Hepatocyte (in vitro differentiated cells): ENCODE data around the gene AQR. TPM values are rescaled to one million over a fixed set of nuclear protein-coding genes. Genes with fewer than 3 reads are reported as not detected.

Experiments used
- DNase-seq: peaks from one replicate; pipeline ENCODE4 v3.0.0-alpha.2; 2016; ENCODE audit warnings: low spot score
- H2AFZ ChIP-seq: fragments of 200-600 bp; sonication (generic); 2 replicates; pipeline ENCODE4 v1.6.0; 2016; ENCODE audit warnings: antibody characterized with exemption, mild to moderate bottlenecking
- H3K27ac ChIP-seq: fragments of 200-600 bp; sonication (generic); 2 replicates; pipeline ENCODE4 v1.5.1; 2016; ENCODE audit warnings: mild to moderate bottlenecking
- H3K27me3 ChIP-seq: fragments of 200-600 bp; sonication (generic); 2 replicates; pipeline ENCODE4 v1.6.1; 2016
- H3K36me3 ChIP-seq: fragments of 200-600 bp; sonication (generic); replicated peaks from 2 replicates; pipeline ENCODE4 v1.5.1; 2016; ENCODE audit warnings: low read depth; ENCODE audit not compliant: insufficient read depth
- H3K4me1 ChIP-seq: fragments of 200-600 bp; sonication (generic); 2 replicates; pipeline ENCODE4 v1.5.1; 2016; ENCODE audit warnings: mild to moderate bottlenecking, moderate library complexity; ENCODE audit not compliant: insufficient read depth
- H3K4me2 ChIP-seq: fragments of 200-600 bp; sonication (generic); 2 replicates; pipeline ENCODE4 v1.6.0; 2016
- H3K4me3 ChIP-seq: fragments of 200-600 bp; sonication (generic); 2 replicates; pipeline ENCODE4 v1.5.1; 2016; ENCODE audit warnings: mild to moderate bottlenecking
- H3K79me2 ChIP-seq: fragments of 200-600 bp; sonication (generic); 2 replicates; pipeline ENCODE4 v1.6.0; 2017; ENCODE audit warnings: mild to moderate bottlenecking
- H3K9me2 ChIP-seq: fragments of 200-600 bp; sonication (generic); replicated peaks from 2 replicates; pipeline ENCODE4 v1.6.0; 2017; ENCODE audit warnings: mild to moderate bottlenecking; ENCODE audit not compliant: insufficient read depth
- H3K9me3 ChIP-seq: fragments of 200-600 bp; sonication (generic); 2 replicates; pipeline ENCODE4 v1.5.1; 2016; ENCODE audit warnings: low read depth, mild to moderate bottlenecking
- H4K20me1 ChIP-seq: fragments of 200-600 bp; sonication (generic); 2 replicates; pipeline ENCODE4 v1.6.0; 2016; ENCODE audit warnings: mild to moderate bottlenecking; ENCODE audit not compliant: insufficient read depth, poor library complexity, severe bottlenecking
- EZH2 ChIP-seq: fragments of 200-600 bp; sonication (generic); IDR thresholded peaks from 2 replicates; pipeline ENCODE4 v1.6.1; 2016; ENCODE audit warnings: antibody characterized with exemption, mild to moderate bottlenecking, borderline replicate concordance
- EZH2phosphoT487 ChIP-seq: fragments of 200-600 bp; sonication (generic); IDR thresholded peaks from one replicate; pipeline ENCODE4 v1.6.1; 2018; ENCODE audit warnings: antibody characterized with exemption, mild to moderate bottlenecking, low read depth, moderate library complexity; ENCODE audit not compliant: unreplicated experiment, severe bottlenecking
- WGBS: methylation state at CpG from one replicate; pipeline ENCODE4 v1.1.6; 2016; ENCODE audit warnings: low lambda C conversion rate; ENCODE audit errors: missing lambda C conversion rate; 5-methylcytosine and 5-hydroxymethylcytosine counted together
- polyA plus RNA-seq: library from polyadenylated mRNA; unstranded; fragments of >200 nt; fragmentation: Nextera tagmentation; extraction: Ambion mirVana; gene quantifications from 2 replicates; pipeline ENCODE4 v1.2.1, GENCODE V29; 2016
- total RNA-seq: library from RNA; depleted of rRNA; stranded (reverse); fragments of >200 nt; gene quantifications from 2 replicates; pipeline ENCODE4 v1.2.3, GENCODE V29; 2014
- TF ChIP-seq, protein P1 (sequence below): fragments of 200-600 bp; sonication (generic); IDR thresholded peaks from 2 replicates; pipeline ENCODE4 v1.5.1; 2016; ENCODE audit warnings: antibody characterized with exemption, mild to moderate bottlenecking; ENCODE audit not compliant: poor library complexity

AQR gene
- total and polyA plus RNA-seq, 2 experiments from 2014 or later = 15.3 to 39.8 TPM

DNA sequence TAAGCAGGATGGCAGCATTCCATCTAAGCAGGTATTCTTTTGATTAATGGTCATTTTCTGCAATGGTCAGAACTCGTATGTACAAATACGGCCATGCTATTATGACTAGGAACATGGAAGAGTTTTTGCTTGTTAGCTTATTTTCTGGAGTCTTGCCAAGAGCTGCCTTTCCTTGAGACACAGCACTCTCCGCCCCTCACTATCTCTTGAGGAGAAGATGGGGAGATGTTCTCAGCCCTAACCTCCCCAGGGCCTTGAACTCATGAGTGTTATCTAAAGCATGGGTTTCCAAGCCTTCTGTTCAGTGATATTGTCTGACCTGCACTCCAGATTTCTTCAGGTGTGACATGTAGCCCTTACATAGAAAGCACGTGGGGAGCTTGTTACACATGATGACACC, 108.3 kb downstream of the AQR start:
- Histone ChIP-seq H3K4me2 (no peak overlapping the region), H3K9me2 (no peaks in the 10 kb centered on the region), H3K36me3 (peaks cover 6% of the 10 kb centered on the region), H3K9me3 (no peaks in the 10 kb centered on the region), H3K4me1 (no peaks in the 10 kb centered on the region), H3K27me3 (no peaks in the 10 kb centered on the region), H2AFZ (no peak overlapping the region), H4K20me1 (no peaks in the 10 kb centered on the region), H3K4me3 (no peak overlapping the region), H3K79me2 (no peaks in the 10 kb centered on the region), H3K27ac (no peak overlapping the region)
- TF ChIP-seq EZH2 (no peak), EZH2phosphoT487 (no peak)
- TF ChIP-seq, protein P1, sequence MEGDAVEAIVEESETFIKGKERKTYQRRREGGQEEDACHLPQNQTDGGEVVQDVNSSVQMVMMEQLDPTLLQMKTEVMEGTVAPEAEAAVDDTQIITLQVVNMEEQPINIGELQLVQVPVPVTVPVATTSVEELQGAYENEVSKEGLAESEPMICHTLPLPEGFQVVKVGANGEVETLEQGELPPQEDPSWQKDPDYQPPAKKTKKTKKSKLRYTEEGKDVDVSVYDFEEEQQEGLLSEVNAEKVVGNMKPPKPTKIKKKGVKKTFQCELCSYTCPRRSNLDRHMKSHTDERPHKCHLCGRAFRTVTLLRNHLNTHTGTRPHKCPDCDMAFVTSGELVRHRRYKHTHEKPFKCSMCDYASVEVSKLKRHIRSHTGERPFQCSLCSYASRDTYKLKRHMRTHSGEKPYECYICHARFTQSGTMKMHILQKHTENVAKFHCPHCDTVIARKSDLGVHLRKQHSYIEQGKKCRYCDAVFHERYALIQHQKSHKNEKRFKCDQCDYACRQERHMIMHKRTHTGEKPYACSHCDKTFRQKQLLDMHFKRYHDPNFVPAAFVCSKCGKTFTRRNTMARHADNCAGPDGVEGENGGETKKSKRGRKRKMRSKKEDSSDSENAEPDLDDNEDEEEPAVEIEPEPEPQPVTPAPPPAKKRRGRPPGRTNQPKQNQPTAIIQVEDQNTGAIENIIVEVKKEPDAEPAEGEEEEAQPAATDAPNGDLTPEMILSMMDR = no peak
- WGBS = 94% methylated on average over 4 of the region's 4 CpGs
- no peak for DNase-seq

DNA sequence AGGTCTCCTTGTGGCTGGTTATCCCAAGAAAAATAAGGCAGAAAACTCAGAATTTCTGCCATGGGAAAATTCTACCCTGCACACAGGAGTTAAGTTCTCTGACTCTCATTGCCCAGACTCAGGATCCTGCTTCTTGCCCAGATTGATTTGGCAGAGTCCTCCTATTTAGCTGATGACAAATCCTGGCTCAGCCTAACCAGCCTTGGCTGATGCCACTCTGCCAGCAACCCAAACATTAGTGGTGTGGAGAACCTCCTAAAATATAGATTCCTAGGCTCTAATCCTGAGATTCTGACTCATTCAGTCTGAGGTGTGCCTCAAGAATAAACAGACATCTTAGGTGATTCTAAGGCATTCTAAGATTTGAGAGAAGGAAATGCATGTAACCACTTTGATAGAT, 113.6 kb downstream of the AQR start:
- Histone ChIP-seq H3K36me3 (no peaks in the 10 kb centered on the region), H4K20me1 (no peaks in the 10 kb centered on the region), H3K79me2 (no peaks in the 10 kb centered on the region), H3K4me3 (no peak overlapping the region), H2AFZ (no peak overlapping the region), H3K4me2 (no peak overlapping the region), H3K27me3 (no peaks in the 10 kb centered on the region), H3K4me1 (no peaks in the 10 kb centered on the region), H3K27ac (no peak overlapping the region), H3K9me3 (no peaks in the 10 kb centered on the region), H3K9me2 (no peaks in the 10 kb centered on the region)
- no peak for DNase-seq
- no peak for TF ChIP-seq EZH2phosphoT487
- no peak for TF ChIP-seq EZH2
- TF ChIP-seq, protein P1 = no peak

DNA sequence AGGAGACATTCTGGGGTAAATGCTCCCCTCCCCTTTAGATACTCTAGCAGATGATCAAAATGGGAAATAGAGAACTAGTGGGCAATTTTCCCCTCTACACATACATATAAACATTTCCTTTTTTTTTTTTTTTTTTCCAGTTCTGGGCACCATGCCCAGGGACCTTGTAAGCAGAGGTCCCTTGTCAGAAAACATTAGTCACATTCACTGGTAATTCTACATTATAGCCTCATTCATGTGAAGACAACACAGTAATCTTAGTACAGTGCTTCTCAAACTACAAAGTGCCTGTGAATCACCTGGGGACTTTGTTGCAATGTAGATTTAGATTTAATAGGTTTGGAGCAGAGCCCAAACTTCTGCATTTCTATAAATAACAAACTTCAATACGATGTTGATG, 114.1 kb downstream of the AQR start:
- no peaks in the 10 kb centered on the region for H3K36me3 ChIP-seq
- no peak overlapping the region for H3K27ac ChIP-seq
- H3K79me2 ChIP-seq = no peaks in the 10 kb centered on the region
- DNase-seq = no peak
- no peaks in the 10 kb centered on the region for H3K9me3 ChIP-seq
- no peak overlapping the region for H3K4me3 ChIP-seq
- WGBS = 59% methylated on average over 1 of the region's 1 CpG
- H3K4me2 ChIP-seq = no peak overlapping the region
- no peaks in the 10 kb centered on the region for H3K9me2 ChIP-seq
- no peaks in the 10 kb centered on the region for H4K20me1 ChIP-seq
- no peaks in the 10 kb centered on the region for H3K27me3 ChIP-seq
- TF ChIP-seq, protein P1 = no peak
- no peak for TF ChIP-seq EZH2
- TF ChIP-seq EZH2phosphoT487 = no peak
- no peak overlapping the region for H2AFZ ChIP-seq
- no peaks in the 10 kb centered on the region for H3K4me1 ChIP-seq

DNA sequence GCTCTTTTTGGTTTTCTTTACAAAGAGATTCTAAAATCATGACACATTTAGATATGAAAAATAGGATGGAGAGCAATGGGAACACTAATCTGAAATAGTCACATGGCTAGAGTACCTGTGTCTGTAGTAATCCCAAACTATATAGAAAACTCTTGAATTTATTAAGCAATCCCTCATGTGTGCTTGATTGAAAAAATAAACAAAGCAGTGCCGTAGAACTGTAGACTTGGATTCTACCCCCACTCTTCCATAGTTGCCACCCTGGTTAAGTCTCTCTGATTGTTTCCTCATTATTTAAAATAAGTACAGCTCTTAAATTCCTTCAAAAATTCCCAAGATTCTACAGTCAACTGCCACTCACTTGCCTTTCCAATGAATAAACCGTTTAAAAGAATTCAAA, 115.3 kb downstream of the AQR start:
- H3K4me3 ChIP-seq = no peak overlapping the region
- no peaks in the 10 kb centered on the region for H3K36me3 ChIP-seq
- no peak for DNase-seq
- H3K27ac ChIP-seq = no peak overlapping the region
- H3K9me2 ChIP-seq = no peaks in the 10 kb centered on the region
- 74% methylated on average over 2 of the region's 2 CpGs for WGBS
- no peaks in the 10 kb centered on the region for H4K20me1 ChIP-seq
- H3K27me3 ChIP-seq = no peaks in the 10 kb centered on the region
- TF ChIP-seq EZH2phosphoT487 = no peak
- H3K9me3 ChIP-seq = no peaks in the 10 kb centered on the region
- no peak overlapping the region for H3K4me2 ChIP-seq
- H2AFZ ChIP-seq = no peak overlapping the region
- H3K4me1 ChIP-seq = no peaks in the 10 kb centered on the region
- H3K79me2 ChIP-seq = no peaks in the 10 kb centered on the region
